Urothelium cell line (cell line): ENCODE data around the gene ITPRIP.

ENCODE experiments used
- DNase-seq: peaks from one replicate; pipeline ENCODE4 v3.0.0; 2011; ENCODE audit warnings: low spot score, mixed read lengths
- FAIRE-seq: peaks from 2 replicates; lab custom pipeline; 2011; peaks lifted over from hg19 to GRCh38; lab: Jason Lieb, UNC

The ITPRIP gene

DNA sequence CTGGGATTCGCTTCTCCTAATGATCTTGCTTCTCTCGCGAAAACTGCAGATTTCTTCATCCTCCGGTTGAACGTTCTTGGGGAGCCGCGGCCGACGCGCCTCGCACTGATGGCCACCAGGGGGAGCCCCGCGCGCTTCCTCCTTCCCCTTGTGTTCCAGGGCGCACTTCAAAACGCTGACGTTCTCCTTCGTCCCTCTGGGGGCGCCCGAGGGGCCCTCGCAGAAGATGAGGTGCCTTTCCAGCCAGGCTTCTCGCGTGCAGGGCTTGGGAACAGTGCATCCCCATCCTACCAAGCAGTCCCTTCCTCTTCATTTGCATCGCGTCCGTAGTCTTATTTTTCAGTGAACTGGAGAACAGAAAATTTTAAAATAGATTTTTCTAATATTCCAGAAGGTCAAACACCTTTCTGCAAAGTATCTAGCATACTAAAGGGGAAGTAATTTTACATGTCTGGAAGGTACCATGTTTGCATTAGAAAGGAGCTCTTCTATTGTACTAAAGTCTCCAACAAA, 46.8 kb downstream of the ITPRIP start:
- DNase-seq (peak; percentile 92), FAIRE-seq (no peak)

DNA sequence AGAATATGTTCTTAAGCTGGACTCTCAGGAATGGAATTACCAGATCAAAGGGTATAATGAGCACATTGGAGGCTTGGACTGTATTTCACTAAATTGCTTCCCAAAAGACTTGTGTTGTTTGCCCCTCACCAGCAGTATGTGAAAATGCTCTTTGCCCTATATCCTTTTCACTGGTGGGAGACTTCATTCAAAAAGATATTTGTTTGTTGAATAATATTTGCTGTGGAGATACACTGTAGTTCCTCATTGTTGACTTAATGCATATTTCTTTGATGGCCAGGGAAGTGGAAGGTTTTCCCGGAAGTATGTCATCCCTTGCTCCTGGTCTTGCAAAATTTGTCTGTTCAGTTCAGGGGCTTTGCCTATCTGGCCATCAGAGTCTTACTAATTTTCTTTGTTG, 49.9 kb downstream of the ITPRIP start:
- FAIRE-seq: no peak

DNA sequence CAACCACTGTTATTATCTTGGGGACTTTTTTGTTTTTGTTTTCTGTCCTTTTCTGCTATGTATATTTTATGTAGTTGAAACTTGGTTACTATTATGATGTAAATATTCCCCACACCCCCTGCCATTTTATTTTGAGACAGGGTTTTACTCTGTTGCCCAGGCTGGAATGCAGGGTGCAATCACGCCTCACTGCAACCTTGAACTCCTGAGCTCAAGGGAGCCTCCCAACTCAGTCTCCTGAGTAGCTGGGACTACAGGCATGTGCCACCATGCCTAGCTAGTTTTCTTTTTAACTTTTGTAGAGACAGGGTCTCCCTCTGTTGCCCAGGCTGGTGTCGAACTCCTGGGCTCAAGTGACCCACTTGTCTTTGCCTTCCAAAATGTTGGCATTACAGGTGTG, 51.3 kb downstream of the ITPRIP start:
- DNase-seq (no peak), FAIRE-seq (no peak)

More for the DNA sequence above, 49.9 kb downstream of the ITPRIP start:
- no peak for DNase-seq

DNA sequence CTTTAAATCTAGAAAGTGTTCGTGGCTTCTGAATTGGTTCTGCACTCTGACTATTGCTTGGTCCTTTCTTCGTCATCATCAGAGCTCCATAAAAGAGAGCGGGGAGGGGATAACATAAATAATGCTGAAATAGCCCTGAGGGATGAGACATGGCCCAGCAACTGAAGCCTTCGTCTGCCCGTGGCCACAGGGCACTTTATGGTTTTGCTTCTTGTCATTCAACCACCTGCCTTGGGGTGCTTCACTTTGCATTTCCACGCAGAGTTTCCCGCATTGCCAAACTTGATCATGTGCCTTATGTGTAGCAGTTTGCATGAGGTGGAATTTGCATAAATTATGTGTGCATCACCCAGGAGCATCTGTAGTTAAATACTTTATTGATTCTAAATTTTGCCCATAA, 53.4 kb downstream of the ITPRIP start:
- no peak for DNase-seq
- no peak for FAIRE-seq

DNA sequence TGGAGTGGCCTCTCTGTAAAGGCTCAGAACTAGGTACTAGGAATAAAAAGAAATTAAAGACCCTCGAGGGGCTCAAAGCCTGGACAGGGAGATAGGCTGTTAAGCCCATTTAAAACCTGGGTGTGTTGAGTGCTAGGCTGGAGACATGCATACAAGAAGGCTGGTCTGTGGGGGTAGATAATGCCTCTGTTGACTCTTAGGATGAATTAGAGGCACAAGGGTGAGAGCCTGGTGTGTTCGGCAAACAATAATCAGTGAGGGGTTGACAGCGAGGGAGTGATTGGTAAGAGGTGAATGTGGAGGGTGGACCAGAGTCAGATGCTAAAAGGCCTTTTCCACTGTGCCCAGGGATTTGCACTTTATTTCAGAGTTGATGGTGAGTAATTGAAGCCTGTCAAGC, 56.6 kb downstream of the ITPRIP start:
- no peak for DNase-seq
- FAIRE-seq: no peak

DNA sequence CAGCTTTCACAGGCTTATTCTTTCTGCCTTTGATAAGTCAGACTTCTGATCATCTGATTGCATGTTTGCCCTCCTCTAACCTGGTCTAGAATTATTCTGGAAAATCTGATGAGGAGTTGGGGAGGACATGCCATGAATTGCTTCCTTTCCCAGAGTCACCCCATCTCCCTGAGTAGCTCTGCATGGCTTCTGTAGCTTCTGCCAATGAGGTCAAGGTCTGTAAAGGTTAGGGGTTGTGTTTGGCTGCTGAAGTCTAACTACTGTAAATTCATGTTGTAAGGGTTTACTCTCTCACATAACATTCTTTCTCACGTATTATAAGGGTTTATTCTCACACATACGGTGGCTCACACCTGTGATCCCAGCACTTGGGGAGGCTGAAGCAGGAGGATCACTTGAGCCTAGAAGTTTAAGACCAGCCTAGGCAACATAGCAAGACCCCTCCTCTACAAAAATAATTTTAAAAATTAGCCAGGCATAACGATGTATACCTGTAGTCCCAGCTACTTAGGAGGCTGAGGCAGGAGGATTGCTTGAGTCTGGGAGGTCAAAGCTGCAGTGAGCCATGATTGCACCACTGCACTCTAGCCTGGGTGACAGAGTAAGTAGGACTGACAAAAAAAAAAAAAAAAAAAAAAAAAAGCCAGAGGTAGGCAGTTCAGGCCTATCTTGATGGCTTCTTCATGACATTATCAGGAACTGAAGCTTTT, 58.6 kb downstream of the ITPRIP start:
- FAIRE-seq (no peak), DNase-seq (no peak)

DNA sequence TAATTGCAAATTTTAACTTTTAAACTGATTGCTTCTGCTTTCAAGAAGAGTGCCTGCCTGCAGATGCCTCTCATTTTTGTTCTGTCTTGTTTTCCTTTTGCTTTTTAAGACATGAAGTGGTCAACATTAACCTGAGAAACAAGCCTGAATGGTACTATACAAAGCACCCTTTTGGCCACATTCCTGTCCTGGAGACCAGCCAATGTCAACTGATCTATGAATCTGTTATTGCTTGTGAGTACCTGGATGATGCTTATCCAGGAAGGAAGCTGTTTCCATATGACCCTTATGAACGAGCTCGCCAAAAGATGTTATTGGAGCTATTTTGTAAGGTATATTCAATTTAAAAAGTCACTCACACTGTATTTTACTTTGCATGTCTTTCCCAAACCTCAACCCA, 60.5 kb downstream of the ITPRIP start:
- FAIRE-seq (no peak), DNase-seq (no peak)

DNA sequence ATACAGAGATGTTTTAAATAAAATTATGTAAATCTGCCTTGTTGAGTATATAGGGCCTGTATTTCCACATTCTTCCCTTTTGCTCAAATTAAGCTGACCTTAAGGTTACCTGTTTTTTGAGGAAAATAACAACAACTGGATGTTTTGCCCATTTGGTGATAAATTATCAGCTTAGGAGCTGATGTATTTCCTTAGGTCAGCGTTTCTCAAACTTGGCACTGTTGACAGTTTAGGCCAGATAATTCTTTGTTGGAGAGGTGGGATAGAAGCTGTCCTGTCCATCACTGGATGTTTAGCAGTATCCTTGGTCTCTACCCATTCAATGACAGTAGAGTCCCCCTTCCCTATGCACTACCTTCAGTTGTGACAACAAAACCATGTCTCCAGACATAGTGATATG, 62.1 kb downstream of the ITPRIP start:
- FAIRE-seq: peak; percentile 20
- no peak for DNase-seq

DNA sequence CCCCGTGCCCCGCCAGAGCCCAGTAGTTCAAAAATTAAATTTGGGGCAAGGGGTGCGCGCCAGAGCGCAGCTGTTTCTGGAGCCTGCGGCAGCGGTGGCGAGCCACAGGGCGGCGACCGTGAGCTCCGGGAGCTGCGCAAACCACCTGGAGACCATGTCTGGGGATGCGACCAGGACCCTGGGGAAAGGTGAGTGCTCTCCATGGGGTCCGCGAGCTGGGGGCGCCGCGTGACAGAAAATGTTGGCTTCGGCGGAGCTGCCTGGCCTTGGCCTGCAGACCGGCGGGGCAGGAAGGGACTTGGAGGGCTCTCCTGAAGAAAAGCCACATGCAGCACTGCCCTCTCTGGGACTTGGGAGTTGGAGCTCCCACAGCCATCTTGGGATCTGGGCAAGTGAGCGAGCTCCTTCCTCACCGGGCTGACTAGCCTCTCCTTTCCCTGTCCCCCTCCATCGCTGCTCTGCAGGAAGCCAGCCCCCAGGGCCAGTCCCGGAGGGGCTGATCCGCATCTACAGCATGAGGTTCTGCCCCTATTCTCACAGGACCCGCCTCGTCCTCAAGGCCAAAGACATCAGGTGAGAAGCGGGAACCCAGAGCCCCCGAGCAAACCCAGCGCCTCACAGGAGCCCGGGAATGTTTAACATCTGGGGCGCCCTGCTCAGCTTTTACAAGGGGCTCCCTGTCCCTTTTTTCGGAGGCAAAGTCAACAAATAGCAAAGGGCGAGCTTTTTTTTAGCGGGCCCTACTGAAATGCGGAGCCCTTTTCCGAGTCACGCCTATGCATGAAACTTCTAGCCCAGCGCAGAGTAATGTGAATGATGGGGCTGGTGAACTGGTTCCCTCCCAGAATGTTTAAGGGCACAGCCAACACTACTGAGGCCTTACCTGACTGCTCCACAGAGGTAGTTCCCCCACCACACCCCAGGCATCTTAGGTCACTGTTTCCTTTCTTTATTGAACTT, 63.2 kb downstream of the ITPRIP start:
- FAIRE-seq: no peak

DNA sequence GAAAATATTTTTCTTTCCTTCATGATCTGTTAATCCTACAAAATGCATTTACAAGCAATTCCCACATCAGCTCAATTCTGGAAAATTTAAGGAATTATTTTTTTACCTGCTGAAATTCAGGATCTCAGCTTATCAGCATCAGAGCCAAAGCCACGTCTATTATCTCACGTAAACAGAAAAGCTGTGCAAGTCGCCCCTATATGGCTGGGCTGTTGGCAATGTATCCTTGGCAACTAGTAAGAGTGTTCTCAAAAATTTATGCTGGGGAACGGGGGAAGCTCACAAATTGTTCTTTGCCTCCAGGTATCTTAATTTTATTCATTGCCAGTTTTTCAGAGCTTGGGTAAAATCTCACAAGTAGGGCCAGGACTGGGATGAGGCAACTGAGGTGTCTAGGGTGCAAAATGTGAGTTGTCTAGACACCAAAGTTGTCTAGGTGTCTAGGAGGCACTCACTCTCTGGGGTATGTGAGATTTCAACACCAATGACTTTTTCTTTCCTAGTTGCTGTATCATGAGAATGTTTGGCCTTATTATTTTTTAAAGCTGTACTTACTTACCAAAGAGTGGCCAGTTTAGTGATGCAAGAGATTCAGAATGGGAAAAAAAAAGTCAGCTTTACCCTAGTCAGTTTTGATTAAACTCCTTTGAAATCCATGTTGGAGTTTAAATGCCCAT, 64.2 kb downstream of the ITPRIP start:
- DNase-seq (no peak), FAIRE-seq (no peak)

More for the DNA sequence above, 63.2 kb downstream of the ITPRIP start:
- DNase-seq: peak; percentile 82

DNA sequence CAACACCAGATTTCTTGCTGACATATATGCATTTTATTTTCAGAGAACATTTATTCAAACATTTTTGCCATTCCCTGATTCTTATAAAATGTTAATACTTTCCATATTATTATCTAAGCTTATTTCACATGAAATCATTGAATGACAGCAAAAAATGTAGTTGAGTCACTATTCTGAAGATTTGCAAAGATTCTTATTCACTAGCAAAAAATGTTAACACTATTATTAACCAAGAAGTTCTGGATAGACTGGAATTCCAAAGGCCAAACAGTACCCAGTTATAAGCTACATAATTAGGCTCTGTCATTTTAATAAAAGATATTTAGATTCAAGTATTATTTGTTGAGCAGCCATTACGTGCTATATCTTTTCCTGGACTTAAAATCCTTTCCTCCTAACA, 65.0 kb downstream of the ITPRIP start:
- FAIRE-seq (no peak), DNase-seq (no peak)

DNA sequence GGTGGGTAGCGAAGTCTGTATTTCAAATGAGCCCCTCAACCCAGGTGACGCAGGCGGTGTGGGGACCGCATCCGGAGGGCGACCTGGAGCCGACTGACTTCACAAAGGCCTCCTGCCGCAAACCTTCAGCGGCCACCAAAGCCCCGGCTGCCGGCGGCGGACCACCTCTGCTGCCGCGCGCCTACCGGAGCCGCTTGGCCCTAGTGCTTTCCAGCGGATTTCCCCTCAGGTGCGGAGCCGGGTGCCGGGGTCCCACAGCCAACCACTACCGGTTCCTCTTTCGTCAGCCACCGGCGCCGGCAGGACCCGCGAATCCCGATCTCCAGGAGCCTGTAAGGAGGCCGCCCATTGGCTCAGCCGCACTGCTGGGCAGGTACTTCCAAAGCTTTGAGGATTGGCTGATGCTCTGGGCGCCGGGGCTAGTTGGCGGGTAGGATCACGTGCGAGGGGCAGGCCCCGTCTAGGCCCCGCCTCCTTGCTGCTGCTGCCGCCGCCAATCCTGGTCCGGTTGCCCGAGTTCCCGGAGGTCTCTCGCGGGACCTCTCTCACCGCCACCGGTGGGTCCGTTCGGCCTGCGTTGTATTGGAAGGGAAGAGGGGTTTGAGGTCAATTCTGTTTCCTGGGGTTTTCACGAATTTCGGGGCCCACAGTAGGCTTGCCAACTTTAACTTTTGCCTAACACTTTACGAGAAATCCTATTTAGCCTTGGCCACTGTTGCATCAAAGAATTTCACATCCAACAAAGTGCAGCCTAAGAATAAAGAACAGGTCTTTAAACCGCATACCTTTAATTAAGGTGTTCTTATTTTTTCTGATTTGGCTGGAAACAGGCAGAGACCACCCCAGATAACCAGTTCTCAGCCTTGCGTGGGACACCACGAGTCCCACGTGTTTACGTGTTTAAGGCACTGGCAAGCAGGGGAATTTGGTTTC, 69.3 kb downstream of the ITPRIP start, which contains the start of gene GSTO2:
GSTO2 (plus strand) TSS at position 472 of the 933 bp plus-strand sequence. CDS start 5,732 bp downstream, outside the sequence.
- no peak for FAIRE-seq
- DNase-seq: peak; percentile 89

DNA sequence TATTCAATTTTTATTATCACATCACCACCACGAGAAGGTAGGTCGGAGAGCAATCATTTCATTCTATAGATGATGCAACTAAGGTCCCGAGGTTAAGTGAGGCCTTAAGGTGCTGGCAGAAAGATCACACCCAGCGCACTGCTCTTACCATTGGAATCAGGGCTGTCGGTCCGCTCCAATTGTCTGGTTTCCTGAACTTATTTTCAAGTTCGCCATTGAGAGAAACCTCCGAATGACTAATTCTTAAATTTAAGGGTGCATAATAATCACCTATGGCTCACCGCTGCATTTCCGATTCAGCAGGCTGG, 69.9 kb downstream of the ITPRIP start:
- FAIRE-seq (no peak), DNase-seq (no peak)

DNA sequence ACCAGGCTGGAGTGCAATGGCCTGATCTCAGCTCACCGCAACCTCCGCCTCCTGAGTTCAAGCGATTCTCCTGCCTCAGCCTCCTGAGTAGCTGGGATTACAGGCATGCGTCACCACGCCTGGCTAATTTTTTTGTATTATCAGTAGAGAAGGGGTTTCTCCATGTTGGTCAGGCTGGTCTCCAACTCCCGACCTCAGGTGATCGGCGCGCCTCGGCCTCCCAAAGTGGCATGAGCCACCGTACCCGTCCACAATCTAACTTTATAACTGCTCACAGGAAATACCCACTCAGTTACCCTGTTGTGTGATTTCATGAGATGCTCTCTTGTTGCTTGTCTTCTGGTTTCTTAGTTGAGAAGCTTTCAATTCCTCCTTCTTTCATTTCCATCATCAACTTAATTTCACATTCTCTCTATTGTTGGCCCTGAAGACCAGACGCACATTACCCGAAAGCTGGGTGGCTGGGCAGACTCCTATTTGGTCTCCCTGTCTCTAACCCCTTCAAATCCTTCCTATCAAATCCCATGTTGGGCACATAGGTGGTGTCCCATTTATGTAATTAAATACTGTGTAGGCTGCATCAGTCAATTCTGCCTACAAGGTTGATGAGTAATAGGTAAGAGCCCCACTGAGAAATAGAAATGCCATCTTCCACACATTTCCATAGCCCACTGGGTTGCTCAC, 70.4 kb downstream of the ITPRIP start:
- DNase-seq (no peak), FAIRE-seq (no peak)

DNA sequence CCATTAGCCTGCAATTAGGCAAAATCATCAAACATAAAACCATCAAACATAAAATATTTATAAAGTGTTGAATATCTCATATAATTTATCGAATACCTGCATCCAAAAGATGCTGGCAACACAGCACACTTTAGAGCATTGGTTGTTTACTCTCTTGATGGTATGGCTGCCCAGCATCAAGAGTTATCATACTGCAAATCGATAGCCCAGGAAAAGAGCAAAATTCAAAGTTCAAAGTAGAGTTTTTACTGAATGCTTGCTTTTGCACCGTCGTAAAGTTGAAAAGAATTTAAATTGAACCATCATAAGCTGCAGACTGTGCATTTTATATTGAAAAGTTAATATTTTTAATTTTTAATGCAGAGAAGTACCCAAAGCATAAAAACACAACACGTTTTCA, 73.5 kb downstream of the ITPRIP start:
- DNase-seq (no peak), FAIRE-seq (no peak)

DNA sequence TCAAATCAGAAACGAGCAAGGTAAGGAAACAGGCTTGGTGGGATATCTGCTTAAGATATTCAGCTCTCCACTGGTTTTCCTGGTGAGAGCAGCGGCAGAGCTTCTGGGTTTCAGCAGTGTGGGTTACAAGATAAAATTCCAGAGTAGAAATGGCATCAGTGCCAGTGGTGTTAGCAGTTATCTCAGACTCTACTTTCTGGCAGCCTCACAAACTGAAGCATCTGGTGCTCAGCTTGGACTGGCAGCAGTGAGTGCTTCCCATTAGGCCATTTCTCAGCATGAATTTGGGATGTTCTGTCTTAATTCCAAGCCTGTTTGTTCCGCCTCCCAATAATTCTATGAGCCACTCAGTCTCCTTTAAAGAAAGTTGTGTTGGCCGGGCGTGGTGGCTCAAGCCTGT, 76.2 kb downstream of the ITPRIP start:
- no peak for DNase-seq
- FAIRE-seq: no peak

DNA sequence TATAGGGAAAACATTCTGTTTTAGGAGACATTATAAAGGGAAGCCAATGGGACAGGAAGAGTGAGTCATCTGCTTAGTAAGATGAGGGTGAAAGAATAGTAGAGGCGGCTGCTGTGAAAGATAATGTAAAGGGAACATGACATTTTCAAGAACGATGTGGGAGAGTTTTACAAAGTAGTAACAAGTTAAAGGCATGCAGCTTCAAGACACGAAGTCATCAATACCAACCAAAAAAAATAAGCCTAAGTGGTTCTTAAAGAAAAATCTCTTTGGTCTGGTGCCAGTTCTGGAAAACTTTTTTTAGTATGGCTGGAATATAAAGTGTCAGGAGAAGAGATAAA, 77.5 kb downstream of the ITPRIP start:
- DNase-seq: no peak
- no peak for FAIRE-seq

DNA sequence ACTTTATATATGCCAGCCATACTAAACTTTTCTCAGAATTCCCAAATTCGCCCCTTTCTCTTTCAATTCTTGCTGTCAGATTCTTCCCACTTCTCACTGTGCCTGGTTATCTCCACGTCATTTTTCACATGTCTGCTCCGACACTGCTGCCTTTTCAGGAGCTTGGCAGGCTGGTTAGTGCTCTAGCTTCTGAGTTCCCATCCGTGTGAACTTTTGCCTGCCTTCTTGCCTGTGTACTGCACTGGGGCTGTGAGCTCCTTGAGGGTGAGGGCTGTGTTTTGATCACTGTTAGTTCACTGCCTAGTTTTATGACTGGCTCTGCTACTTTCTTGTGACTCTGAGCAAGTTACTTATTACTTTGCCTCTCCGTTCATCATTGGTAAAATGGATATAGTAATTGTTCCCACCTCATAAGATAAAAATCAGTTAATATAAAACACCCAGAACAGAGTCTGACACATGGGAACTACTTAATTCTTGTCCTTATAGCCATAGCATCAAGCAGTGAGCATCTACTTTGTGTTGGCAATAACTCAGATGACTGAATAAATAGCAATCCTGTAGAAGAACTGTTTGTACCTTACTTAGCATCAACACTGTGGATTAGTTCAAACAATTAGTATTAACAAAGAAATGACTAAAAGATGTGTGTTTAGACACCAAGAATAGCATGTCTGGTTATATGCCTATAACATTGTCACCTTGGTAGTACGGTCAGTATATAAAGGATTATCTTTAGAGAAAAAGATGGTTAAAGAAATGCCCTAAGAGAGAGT, 78.1 kb downstream of the ITPRIP start:
- no peak for DNase-seq
- FAIRE-seq: no peak
